ENCODE data around the gene GOSR1. TPM values are rescaled to one million over a fixed set of nuclear protein-coding genes. Genes with fewer than 3 reads are reported as not detected.

The GOSR1 gene
- total RNA-seq: 89.6 TPM

GRCh38 chr17:30477083-30477773 lies at the start of gene GOSR1:
Gene GOSR1, plus strand, starts transcription at chr17:30477408. Its CDS starts 26 bp downstream, at chr17:30477434.

Other genes starting within 250 kb of the GOSR1 start
- gene SLC6A4, start 241.7 kb upstream of the GOSR1 start, total RNA-seq: 2.4 TPM
- 60.9 TPM for gene BLMH, start 185.5 kb upstream of the GOSR1 start, total RNA-seq
- gene TMIGD1, start 143.4 kb upstream of the GOSR1 start, total RNA-seq: not detected
- gene CPD, start 98.5 kb upstream of the GOSR1 start, total RNA-seq: 103 TPM